HCT116 (cell line): ENCODE data around the gene IGF2R.

Source experiments
- ATF3 ChIP-seq: IDR thresholded peaks from 2 replicates; pipeline ENCODE4 v1.6.1; 2012
- CBX3 ChIP-seq: IDR thresholded peaks from 2 replicates; pipeline ENCODE4 v1.6.1; 2012; ENCODE audit warnings: low read depth
- CTCF ChIP-seq, 3 experiments: fragments of 200-600 bp in 1 of 3; sonication (generic) in 1 of 3; IDR thresholded peaks in 2 of 3; conservative IDR thresholded peaks in 1 of 3; 2 replicates each; pipeline ENCODE4 v1.5.1; 2012 to 2017; ENCODE audit warnings: low read depth in 2 of 3, low read length in 2 of 3, antibody characterized with exemption in 1 of 3, borderline replicate concordance in 1 of 3, control low read depth in 1 of 3, mild to moderate bottlenecking in 1 of 3, mixed read lengths in 1 of 3, mixed run types in 1 of 3, moderate library complexity in 1 of 3; ENCODE audit not compliant: insufficient read depth in 1 of 3
- EZH2 ChIP-seq: fragments of 200-600 bp; sonication (generic); IDR thresholded peaks from 2 replicates; pipeline ENCODE4 v1.6.1; 2017; ENCODE audit warnings: antibody characterized with exemption, mixed run types
- ZFX ChIP-seq: fragments of 450-650 bp; IDR thresholded peaks from 2 replicates; pipeline ENCODE4 v1.6.1; 2017

- TF ChIP-seq CTCF (IDR thresholded peaks at IDR 0.05 in 2 of 3, conservative IDR thresholded peaks at IDR 0.05 in 1 of 3; ENCODE audit: borderline replicate concordance in 1 of 3, insufficient read depth in 1 of 3, low read depth in 2 of 3, low read length in 2 of 3) (no peak), ATF3 (no peak), EZH2 (no peak), ZFX (no peak), CBX3 (no peak)
Measured at GRCh38 chr6:159933077-159933476, 35.8 kb upstream of the IGF2R start.
